Muscle of leg (tissue), 11 donors: ENCODE data around the gene RARA. TPM values are rescaled to one million over a fixed set of nuclear protein-coding genes. Genes with fewer than 3 reads are reported as not detected.
A peak's percentile ranks its signal among the peaks of the same experiment; 100 is the strongest.

Source experiments
- DNase-seq: peaks from one replicate; pipeline ENCODE4 v3.0.0; 2013
- H3K27ac ChIP-seq: one replicate; pipeline ENCODE4 v1.5.1; 2013; ENCODE audit warnings: mild to moderate bottlenecking, low read length, control low read depth
- H3K27me3 ChIP-seq: one replicate; pipeline ENCODE4 v1.6.1; 2013; ENCODE audit warnings: low read length; ENCODE audit not compliant: control insufficient read depth, insufficient read depth
- H3K36me3 ChIP-seq: one replicate; pipeline ENCODE4 v1.6.1; 2013; ENCODE audit warnings: low read length; ENCODE audit not compliant: control insufficient read depth, insufficient read depth
- H3K4me1 ChIP-seq: one replicate; pipeline ENCODE4 v1.6.1; 2013; ENCODE audit warnings: low read length; ENCODE audit not compliant: control insufficient read depth, insufficient read depth
- H3K4me3 ChIP-seq: one replicate; pipeline ENCODE4 v1.5.1; 2013; ENCODE audit warnings: low read length, control low read depth
- H3K9me3 ChIP-seq: replicated peaks from 2 replicates; pipeline ENCODE4 v1.6.1; 2013; ENCODE audit warnings: low read depth, low read length; ENCODE audit not compliant: control insufficient read depth
- WGBS: methylation state at CpG from one replicate; pipeline ENCODE4 v1.1.5; 2013; ENCODE audit warnings: missing lambda C conversion rate; ENCODE audit not compliant: insufficient coverage; 5-methylcytosine and 5-hydroxymethylcytosine counted together
- polyA plus RNA-seq, 8 donors: library from polyadenylated mRNA; unstranded; fragments of 120-200 nt; gene quantifications; one replicate each; pipeline versions ENCODE4 v1.2.1 to v1.2.3, GENCODE V29; 2013; ENCODE audit warnings: inconsistent platforms in 1 of 8, low replicate concordance in 1 of 8; ENCODE audit not compliant: insufficient read length in 8 of 8, insufficient read depth in 1 of 8
- total RNA-seq: library from RNA; stranded (reverse); fragments of 120-200 nt; gene quantifications from one replicate; pipeline ENCODE4 v1.2.4, GENCODE V29; 2013

The RARA gene
- total and polyA plus RNA-seq, 9 donors, result 28.2 to 77.2 (median 62.1) TPM

DNA sequence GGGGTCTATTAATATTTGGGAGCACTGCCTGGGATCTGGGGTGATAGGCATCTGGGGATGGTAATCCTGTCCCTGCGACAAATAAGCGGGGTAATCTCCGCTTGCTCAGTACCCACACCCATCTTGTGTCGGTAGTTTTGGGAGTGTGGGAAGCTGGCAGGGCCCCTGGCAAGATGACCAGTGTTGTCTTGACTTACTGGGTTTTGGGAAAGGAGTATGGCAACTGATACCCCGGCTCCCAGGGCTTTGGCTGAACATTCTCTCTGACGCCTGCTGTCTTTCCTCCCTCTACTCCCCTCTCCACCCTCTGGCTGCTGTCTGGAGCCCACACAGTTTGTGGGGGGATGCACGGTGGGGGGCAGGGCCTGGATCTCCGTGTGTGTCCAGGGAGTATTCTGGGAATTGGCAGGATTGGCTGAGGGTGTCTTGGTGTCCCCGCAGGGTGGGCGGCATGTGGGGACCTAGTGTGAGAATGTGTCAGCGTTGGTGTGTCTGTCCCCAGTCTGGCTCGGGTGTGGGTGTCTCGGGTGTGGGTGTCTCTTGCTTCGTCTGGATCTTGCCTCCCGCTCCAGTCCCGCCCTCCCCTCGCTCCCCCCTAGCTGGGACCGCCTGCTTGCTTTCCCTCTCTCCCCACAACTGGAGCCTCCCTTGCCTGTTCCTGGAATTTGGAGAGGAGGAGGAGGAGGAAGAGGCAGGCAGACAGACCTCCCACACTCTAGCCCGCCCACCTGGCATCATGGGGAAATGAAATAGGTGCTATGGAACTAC, 12.0 kb downstream of the RARA start:
- Histone ChIP-seq H3K27me3 (no peaks in the 10 kb centered on the region), H3K27ac (peak overlapping the region; percentile 89), H3K4me1 (peaks cover 91% of the 10 kb centered on the region), H3K36me3 (no peaks in the 10 kb centered on the region), H3K4me3 (peak overlapping the region; percentile 96), H3K9me3 (no peaks in the 10 kb centered on the region)
- peak; percentile 97 for DNase-seq
- WGBS, result 0% methylated on average over 2 of the region's 19 CpGs

DNA sequence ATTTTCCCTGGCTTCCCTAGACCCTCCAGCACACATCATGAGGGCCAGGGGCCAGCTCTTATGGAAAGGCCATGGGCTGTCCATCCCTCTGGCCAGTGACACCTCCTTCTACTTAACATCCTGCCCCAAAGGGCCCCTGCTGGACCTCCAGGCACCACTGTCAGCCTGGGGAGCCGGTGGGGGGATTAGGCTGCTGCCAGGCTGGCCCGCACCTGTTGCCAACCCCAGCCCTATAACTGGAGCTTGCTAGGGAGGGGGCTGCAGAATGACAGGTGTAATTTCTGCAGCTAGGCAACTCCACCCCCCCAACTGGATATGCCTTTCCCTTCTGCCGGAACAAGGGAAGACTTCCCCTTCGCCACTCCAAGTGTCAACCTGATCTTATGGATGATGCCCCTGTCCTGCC, 12.5 kb downstream of the RARA start:
- H3K36me3 ChIP-seq, result no peaks in the 10 kb centered on the region
- H3K9me3 ChIP-seq, result no peaks in the 10 kb centered on the region
- H3K4me1 ChIP-seq, result peaks cover 91% of the 10 kb centered on the region
- no peaks in the 10 kb centered on the region for H3K27me3 ChIP-seq
- H3K27ac ChIP-seq, result peak overlapping the region; percentile 89
- WGBS, result no CpG with 5 or more reads among the region's 4 CpGs
- H3K4me3 ChIP-seq, result peak overlapping the region; percentile 96
- DNase-seq, result no peak

DNA sequence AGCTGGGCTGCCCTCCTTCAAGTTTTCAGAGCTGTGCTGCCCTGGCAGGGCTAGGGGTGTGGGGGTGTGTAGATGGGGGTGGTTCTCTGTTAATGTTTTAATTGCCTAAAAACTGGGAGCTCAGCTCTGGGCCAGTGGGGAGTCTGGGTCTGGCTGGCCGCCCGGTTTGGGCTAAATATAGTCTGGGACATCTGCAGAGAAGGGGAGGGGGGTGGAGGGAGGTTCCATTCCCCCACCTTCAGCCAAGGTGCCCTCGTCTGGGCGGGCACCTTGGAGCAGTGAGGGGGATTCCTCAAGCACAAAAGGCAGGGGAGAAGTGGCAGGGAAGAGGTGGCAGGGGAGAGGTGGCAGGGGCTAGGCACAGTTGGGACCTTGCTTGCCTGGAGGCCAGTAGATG, 13.0 kb downstream of the RARA start:
- DNase-seq, result peak; percentile 76
- peak overlapping the region; percentile 96 for H3K4me3 ChIP-seq
- no CpG with 5 or more reads among the region's 4 CpGs for WGBS
- H3K36me3 ChIP-seq, result no peaks in the 10 kb centered on the region
- peak overlapping the region; percentile 89 for H3K27ac ChIP-seq
- H3K9me3 ChIP-seq, result no peaks in the 10 kb centered on the region
- no peaks in the 10 kb centered on the region for H3K27me3 ChIP-seq
- H3K4me1 ChIP-seq, result peaks cover 91% of the 10 kb centered on the region

DNA sequence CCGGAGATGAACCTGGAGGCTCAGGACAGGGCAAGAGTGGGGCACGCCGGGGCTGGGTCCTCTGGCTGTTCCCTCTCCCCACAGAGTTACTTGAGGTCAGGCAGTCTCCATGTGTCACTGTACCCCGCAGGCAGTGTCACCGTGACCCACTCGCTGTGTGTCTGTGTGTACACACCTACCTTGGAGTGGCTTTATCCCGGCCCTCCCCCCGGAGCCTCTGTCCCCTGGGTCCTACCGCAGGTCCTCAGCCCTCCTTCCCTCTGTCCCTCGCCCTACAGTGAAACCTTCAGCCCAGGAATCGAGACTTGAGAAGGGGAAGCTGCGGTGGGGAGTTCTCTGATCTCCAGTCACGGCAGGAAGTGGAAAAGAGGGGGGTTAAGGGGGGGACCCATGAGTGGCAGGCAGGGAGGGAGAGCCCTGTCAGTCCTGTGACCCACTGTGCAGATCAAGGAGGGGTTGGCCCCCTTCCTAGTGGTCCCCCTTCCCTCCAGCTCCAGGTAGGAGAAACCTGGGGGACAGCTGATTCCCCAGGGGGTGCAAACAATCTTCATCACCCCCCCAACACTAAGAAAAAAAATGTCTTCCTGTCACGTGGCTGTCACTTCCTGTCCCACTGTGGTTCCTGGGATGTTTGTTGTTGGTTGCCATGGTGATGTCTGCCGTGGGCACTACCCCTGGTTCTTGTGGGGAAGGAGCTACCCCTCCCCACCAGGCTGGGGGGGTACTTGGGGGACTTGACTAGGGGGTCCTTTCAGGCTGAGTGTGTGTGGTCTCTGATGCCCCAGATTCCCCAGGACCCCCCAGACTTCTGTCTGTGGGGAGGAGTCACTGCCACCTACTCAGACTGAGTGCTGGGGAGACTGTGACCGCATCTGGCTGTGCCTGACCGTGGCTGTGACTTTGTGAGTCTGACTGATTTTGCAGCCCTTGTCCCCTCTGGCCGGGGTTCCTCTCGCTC, 13.7 kb downstream of the RARA start:
- no peaks in the 10 kb centered on the region for H3K9me3 ChIP-seq
- peak overlapping the region; percentile 96 for H3K4me3 ChIP-seq
- DNase-seq, result peak; percentile 90
- H3K36me3 ChIP-seq, result no peaks in the 10 kb centered on the region
- H3K27ac ChIP-seq, result peak overlapping the region; percentile 89
- WGBS, result 24% methylated on average over 9 of the region's 19 CpGs
- no peaks in the 10 kb centered on the region for H3K27me3 ChIP-seq
- H3K4me1 ChIP-seq, result peaks cover 91% of the 10 kb centered on the region

DNA sequence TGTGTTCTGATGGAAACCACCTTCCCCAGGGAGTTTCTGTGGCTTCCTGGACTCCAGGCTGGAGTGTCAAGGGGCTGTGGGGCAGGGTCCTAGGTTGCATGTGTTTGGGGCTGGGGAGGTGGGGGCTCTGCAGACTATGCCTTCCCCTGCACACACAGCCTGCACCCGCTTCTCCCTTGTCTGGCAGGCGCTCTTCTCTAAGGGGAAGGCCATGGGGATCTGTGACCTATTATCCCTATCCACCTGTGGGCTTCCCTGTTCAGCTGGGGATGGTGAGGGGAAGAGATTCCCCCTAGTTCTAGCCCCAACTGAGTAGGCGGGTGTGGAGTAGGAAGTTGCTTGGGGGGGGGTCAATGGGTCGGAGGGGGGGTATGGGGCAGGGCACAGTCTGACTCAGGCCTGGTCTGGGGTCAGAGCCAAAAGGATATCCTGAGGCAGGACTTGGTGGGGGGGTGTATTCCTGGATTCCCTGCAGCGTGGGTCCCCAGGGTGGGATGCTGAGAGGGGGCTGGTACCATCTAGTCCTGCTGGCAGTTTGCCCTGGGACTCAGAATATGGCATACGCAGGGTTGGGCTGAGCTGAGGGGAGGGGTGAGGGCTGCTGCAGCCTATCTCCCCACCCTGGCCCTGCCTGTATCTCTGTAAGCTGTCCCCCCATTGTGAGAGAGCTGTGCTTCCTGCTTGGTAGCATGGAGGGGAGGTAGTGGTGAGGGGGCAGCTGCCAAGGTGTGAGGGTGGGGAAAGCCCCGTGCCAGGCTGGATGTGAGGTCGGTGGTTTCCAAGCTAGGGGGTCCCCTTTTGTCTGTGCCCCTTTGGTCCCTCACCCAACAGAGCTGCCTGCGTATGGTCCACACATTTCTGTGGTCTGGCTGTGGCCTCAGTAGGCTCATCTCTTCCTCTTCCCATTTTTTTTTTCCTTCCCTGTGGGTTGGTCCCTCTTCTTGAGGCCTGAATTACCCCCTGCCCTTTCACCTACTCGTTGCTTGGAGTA, 14.7 kb downstream of the RARA start:
- 44% methylated on average over 4 of the region's 10 CpGs for WGBS

DNA sequence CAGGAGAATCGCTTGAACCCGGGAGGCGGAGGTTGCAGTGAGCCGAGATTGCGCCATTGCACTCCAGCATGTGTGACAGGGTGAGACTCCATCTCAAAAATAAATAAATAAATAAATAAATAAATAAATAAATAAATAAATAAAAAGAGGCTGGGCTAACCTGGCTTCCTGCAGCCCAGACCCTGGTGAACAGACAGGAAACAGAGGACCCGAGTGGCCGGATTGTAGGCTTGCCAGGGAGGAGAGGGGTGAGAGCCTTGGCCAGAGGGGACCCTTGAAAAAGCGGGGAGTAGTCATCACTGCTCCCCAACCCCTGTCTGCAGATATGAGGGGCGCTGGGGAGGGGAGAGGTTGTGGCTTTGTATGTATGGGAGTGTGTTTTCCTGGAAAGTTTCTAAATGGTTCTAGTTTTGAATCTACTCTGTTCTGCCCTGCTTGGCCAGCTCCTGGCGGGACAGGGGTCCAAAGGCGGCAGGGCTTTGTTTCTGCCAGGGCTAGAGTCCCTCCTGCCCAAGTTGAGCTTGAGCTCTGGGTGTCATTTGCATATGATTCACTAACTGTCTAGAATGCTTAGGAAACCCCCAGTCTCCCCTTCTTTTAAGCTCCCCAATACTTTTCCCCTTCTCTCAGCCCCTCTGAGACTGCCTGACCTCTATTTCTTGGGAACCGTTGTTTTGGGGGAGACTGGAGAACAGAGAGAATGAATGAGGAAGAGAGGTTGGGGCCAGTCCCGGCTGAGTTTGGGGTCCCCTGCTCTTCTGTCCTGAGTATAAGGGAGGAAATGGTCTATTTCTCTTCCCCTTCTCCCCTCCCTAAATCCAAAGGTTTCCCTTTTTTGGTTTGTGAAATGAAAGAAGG, 16.4 kb downstream of the RARA start:
- H3K27me3 ChIP-seq, result no peaks in the 10 kb centered on the region
- peaks cover 5% of the 10 kb centered on the region for H3K36me3 ChIP-seq
- DNase-seq, result no peak
- H3K4me1 ChIP-seq, result peaks cover 92% of the 10 kb centered on the region
- no peak overlapping the region for H3K4me3 ChIP-seq
- WGBS, result 64% methylated on average over 3 of the region's 13 CpGs
- no peaks in the 10 kb centered on the region for H3K9me3 ChIP-seq
- H3K27ac ChIP-seq, result peak overlapping the region; percentile 93

More for the DNA sequence above, 14.7 kb downstream of the RARA start:
- Histone ChIP-seq H3K36me3 (no peaks in the 10 kb centered on the region), H3K4me1 (peaks cover 97% of the 10 kb centered on the region), H3K27me3 (no peaks in the 10 kb centered on the region), H3K4me3 (no peak overlapping the region), H3K27ac (peak overlapping the region; percentile 89), H3K9me3 (no peaks in the 10 kb centered on the region)
- peak; percentile 75 for DNase-seq

DNA sequence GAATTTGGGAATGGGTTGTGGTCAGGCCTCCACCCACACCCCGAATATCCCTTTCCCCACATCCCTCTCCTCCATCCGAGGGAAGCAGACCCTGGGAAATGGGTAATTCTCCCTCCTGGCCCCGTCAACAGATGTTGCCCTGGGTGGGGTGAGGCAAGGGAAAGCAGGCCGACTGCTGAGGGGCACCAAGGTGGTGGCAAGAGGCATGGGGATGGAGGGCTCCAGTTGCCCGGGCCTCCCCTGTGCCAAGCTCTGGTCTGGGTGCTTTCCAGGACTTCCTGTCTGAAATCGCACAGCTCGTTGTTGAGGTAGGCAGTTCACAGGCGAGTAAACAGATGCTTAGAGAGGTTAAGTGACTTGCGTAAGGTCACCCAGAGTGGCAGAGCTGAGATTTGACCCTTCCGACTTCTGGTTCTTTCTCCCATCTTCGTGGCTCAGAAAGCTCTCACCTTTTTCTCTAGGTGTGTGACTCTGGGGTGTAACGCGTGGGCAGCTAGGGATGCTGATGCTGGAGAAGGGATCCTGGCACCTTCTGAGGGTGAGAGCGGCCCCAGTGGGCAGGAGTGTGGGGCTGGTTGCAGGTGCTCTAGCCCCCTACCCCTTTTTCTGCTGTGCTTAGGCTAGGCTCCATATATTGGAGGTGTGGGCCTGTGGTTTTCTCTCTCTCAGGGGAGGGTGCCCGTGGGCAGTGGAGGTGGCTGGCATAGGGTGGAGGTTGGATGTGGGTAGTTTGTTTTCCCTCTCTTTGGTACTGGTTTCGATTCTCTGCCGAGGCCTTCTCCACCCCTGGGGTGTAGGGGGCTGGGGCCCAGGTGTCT, 17.2 kb downstream of the RARA start:
- no peaks in the 10 kb centered on the region for H3K9me3 ChIP-seq
- DNase-seq, result no peak
- no peak overlapping the region for H3K4me3 ChIP-seq
- peaks cover 92% of the 10 kb centered on the region for H3K4me1 ChIP-seq
- peaks cover 14% of the 10 kb centered on the region for H3K36me3 ChIP-seq
- 41% methylated on average over 9 of the region's 17 CpGs for WGBS
- peak overlapping the region; percentile 93 for H3K27ac ChIP-seq
- H3K27me3 ChIP-seq, result no peaks in the 10 kb centered on the region

DNA sequence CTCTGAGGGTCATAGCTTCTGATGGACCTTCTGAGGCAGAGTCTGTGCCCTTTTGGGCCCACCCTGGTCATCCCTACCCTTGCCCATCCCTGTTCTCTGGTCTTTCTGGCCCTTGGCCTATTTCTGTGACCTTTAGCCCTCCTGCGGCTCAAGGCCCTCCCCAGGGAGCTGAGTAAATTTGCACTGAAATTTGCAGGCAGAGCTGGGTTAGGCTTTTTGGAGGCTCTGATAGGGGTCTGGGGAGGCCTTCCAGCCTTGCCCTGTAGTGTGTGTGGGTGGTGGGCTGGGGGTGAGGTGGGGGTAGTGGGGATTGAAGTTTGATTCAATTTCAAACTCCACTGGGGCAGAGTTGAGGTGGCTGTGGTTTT, 17.8 kb downstream of the RARA start:
- WGBS, result 57% methylated on average over 1 of the region's 1 CpG
- peaks cover 92% of the 10 kb centered on the region for H3K4me1 ChIP-seq
- H3K4me3 ChIP-seq, result no peak overlapping the region

More for the DNA sequence above, 17.8 kb downstream of the RARA start:
- peak overlapping the region; percentile 93 for H3K27ac ChIP-seq
- no peaks in the 10 kb centered on the region for H3K9me3 ChIP-seq
- H3K36me3 ChIP-seq, result peaks cover 20% of the 10 kb centered on the region
- no peaks in the 10 kb centered on the region for H3K27me3 ChIP-seq
- DNase-seq, result no peak
